Gastroesophageal sphincter (tissue), 4 donors: ENCODE data around the gene ARTN. TPM values are rescaled to one million over a fixed set of nuclear protein-coding genes. Genes with fewer than 3 reads are reported as not detected.

Source experiments
- ATAC-seq: fragments of 150-250 bp; one replicate; pipeline ENCODE4 v1.9.1; 2016; ENCODE audit warnings: mild to moderate bottlenecking, moderate library complexity
- H3K27ac ChIP-seq, 4 donors: fragments of 200-600 bp; sonication (generic) in 3 of 4; 1 replicate in 3 of 4; 2 replicates in 1 of 4; pipeline ENCODE4 v1.5.1; 2016 to 2019
- H3K27me3 ChIP-seq: fragments of 200-600 bp; sonication (generic); one replicate; pipeline ENCODE4 v1.5.1; 2019
- H3K36me3 ChIP-seq, 2 donors: fragments of 200-600 bp; sonication (generic); one replicate each; pipeline ENCODE4 v1.5.1; 2019; ENCODE audit warnings: control low read depth in 1 of 2
- H3K4me1 ChIP-seq, 3 donors: fragments of 200-600 bp; sonication (generic); 1 replicate in 2 of 3; 2 replicates in 1 of 3; pipeline ENCODE4 v1.5.1; 2016 to 2019; ENCODE audit warnings: control low read depth in 2 of 3
- H3K4me3 ChIP-seq, 2 donors: fragments of 200-600 bp; sonication (generic); one replicate each; pipeline ENCODE4 v1.5.1; 2019; ENCODE audit warnings: mild to moderate bottlenecking in 1 of 2, moderate library complexity in 1 of 2
- H3K9me3 ChIP-seq, 3 donors: fragments of 200-600 bp; sonication (generic); one replicate each; pipeline ENCODE4 v1.5.1; 2017 to 2019; ENCODE audit warnings: control low read depth in 2 of 3
- CTCF ChIP-seq, 4 experiments: fragments of 200-600 bp in 2 of 4; fragments of 450-650 bp in 2 of 4; sonication (generic) in 1 of 4; IDR thresholded peaks; one replicate each; pipeline ENCODE4 v1.5.1; 2017 to 2019; ENCODE audit warnings: antibody characterized with exemption in 4 of 4, mild to moderate bottlenecking in 2 of 4, moderate library complexity in 2 of 4
- EP300 ChIP-seq: sonication (generic); formaldehyde crosslinking; IDR thresholded peaks from one replicate; pipeline ENCODE4 v1.6.1; 2017; ENCODE audit warnings: antibody characterized with exemption, mild to moderate bottlenecking
- POLR2A ChIP-seq, 2 donors: fragments of 450-650 bp; IDR thresholded peaks; one replicate each; pipeline ENCODE4 v1.6.1; 2017; ENCODE audit warnings: antibody characterized with exemption in 2 of 2, mild to moderate bottlenecking in 2 of 2, moderate library complexity in 1 of 2
- POLR2AphosphoS5 ChIP-seq: sonication (generic); formaldehyde crosslinking; IDR thresholded peaks from one replicate; pipeline ENCODE4 v1.6.1; 2017; ENCODE audit warnings: antibody characterized with exemption
- WGBS, 2 donors: methylation state at CpG; one replicate each; pipeline ENCODE4 v1.1.5; 2018; ENCODE audit warnings: low coverage in 1 of 2; 5-methylcytosine and 5-hydroxymethylcytosine counted together
- total RNA-seq, 4 donors: library from RNA; depleted of rRNA; stranded (reverse); fragments of >200 nt; gene quantifications; one replicate each; pipeline ENCODE4 v1.1.0, GENCODE V29; 2016

Gene ARTN
- total RNA-seq, 4 donors from 2014 or later = 0.47 to 0.81 TPM; not detected in 2

- no peaks in the 10 kb centered on the region for H3K27me3 ChIP-seq
- H3K4me3 ChIP-seq = no peak overlapping the region
- ATAC-seq = no peak
- H3K9me3 ChIP-seq = no peaks in the 10 kb centered on the region
- TF ChIP-seq CTCF (IDR thresholded peaks at IDR 0.05) (no peak), POLR2AphosphoS5 (peak; percentile 22), EP300 (no peak), POLR2A (IDR thresholded peaks at IDR 0.05) (no peak)
- H3K36me3 ChIP-seq = peaks cover 0 to 25% of the 10 kb centered on the region in 2 donors
- peak overlapping the region in 3 of 4 donors; percentile 5 to 66 (median 45) for H3K27ac ChIP-seq
- H3K4me1 ChIP-seq = peaks cover 0 to 14% (median 6%) of the 10 kb centered on the region in 3 donors
- 40 to 49% methylated on average over 1 to 7 of the region's 7 CpGs for WGBS, 2 donors
Observed at GRCh38 chr1:43913051-43913501, 20.5 kb upstream of the ARTN start.

- Histone ChIP-seq H3K4me1 (peaks cover 0 to 14% (median 6%) of the 10 kb centered on the region in 3 donors), H3K36me3 (peaks cover 0 to 20% of the 10 kb centered on the region in 2 donors), H3K27me3 (no peaks in the 10 kb centered on the region), H3K27ac (peak overlapping the region in 3 of 4 donors; percentile 5 to 66 (median 45)), H3K9me3 (no peaks in the 10 kb centered on the region), H3K4me3 (no peak overlapping the region)
- TF ChIP-seq CTCF (IDR thresholded peaks at IDR 0.05) = no peak
- no peak for TF ChIP-seq EP300
- no peak for ATAC-seq
- 87 to 90% methylated on average over 2 to 12 of the region's 18 CpGs for WGBS, 2 donors
Observed at GRCh38 chr1:43913666-43914360, 19.8 kb upstream of the ARTN start.

DNA sequence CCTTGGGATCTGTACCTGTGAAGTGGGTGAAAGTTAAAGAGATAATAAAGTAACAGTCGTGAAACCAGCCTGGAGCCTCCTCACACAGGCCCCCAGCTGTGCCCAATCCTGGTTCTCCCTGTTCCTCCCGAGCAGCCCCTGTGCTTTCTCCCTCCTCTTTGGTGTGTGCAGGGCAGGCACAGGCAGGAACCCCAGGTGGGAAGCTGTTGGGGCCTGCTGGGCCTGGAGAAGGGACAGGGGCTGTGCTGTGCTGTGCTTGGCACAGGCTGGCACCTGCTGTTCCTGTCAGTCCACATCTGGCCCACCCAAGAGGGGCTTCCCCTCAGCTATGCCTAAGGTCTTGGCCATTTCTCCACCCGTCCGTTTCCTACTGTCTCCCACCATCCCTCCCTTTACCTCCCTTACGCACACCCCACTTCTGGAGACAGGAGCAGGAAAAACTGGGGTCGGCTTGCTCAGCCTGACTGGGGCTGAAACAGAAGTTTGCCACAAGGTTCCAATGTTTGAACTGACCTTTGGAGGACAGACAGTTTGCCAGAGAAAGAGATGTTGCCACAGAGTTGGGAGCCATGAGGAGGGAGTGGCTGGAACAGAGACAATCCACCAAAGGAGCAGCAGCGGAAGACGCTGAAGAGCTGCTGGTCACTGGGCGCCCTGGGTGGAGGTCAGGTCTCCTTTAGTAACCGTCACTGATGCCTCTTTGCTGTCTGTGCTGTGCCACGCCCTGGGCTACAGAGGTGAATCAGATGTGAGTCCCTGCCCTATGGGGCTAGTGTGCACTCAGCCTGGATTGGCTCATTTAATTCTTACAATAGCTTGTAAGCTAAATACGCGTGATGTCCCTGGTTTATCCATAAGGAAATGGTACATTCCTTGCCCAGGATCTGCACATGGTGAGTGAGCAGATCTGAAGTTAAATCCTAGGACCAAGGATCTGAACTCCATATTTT, 18.8 kb upstream of the ARTN start:
- H3K9me3 ChIP-seq = no peaks in the 10 kb centered on the region
- no peak overlapping the region for H3K27ac ChIP-seq
- H3K4me1 ChIP-seq = peaks cover 0 to 14% (median 6%) of the 10 kb centered on the region in 3 donors
- 87 to 93% methylated on average over 4 to 9 of the region's 13 CpGs for WGBS, 2 donors
- ATAC-seq = no peak
- H3K36me3 ChIP-seq = peaks cover 0 to 17% of the 10 kb centered on the region in 2 donors
- TF ChIP-seq POLR2A (IDR thresholded peaks at IDR 0.05) (no peak), CTCF (IDR thresholded peaks at IDR 0.05) (no peak), POLR2AphosphoS5 (no peak), EP300 (no peak)
- no peak overlapping the region for H3K4me3 ChIP-seq
- H3K27me3 ChIP-seq = no peaks in the 10 kb centered on the region

DNA sequence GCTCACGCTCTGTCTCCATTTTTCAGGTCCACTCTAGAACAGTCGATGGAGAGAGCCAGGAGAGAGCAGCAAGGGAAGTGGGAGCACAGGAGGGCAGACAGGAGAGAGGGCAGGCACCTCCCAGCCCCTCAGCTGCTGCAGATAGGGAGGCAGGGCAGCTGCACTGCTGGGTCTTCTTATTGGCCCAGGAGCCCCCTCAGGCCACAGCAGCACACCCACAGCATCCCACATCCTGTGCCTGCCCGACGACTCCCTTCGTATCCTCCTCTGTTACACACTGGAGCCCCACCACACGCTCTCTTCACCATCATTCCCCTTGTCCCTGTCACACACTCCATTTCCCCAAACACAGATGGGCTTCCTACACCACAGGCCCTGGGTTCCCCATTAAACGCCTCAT, 13.7 kb upstream of the ARTN start:
- no peak overlapping the region for H3K27ac ChIP-seq
- H3K9me3 ChIP-seq = no peaks in the 10 kb centered on the region
- peaks cover 0 to 41% of the 10 kb centered on the region in 2 donors for H3K36me3 ChIP-seq
- no peak for ATAC-seq
- no peak overlapping the region for H3K4me3 ChIP-seq
- no peaks in the 10 kb centered on the region for H3K4me1 ChIP-seq
- H3K27me3 ChIP-seq = no peaks in the 10 kb centered on the region
- 80 to 87% methylated on average over 3 to 6 of the region's 7 CpGs for WGBS, 2 donors
- no peak for TF ChIP-seq EP300
- no peak for TF ChIP-seq POLR2AphosphoS5
- TF ChIP-seq POLR2A (IDR thresholded peaks at IDR 0.05) = no peak
- no peak for TF ChIP-seq CTCF (IDR thresholded peaks at IDR 0.05)
